ENCODE data around the gene LYPLA2.
"Not testable (repeated sequence)": the region's sequence is repeated elsewhere in the genome, so short reads cannot be mapped to it uniquely, and the experiment has no call there.

LYPLA2 gene

GRCh38 chr1:23801338-23801748 lies 10.4 kb downstream of the LYPLA2 start:
- no peak for DNase-seq

DNA sequence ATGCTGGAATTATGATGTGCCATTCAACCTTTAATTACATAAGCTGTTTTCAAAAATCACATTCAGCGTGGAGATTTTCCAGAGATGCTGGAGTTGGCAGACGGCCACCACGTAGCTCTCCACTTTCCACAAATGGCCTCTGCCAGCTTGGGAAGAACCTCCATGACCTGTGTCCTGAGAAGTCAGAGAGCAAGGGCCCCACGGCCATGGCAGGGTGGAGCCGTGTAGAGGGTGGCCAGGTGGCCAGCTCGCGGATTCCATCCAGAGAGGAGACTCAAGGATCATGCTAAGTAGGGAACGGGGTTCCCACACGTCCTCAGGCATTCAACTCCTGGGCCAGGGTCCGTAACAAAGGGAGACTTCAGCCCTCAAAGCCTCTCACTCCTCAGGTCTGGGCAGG lies 10.9 kb downstream of the LYPLA2 start:
- no peak for DNase-seq

DNA sequence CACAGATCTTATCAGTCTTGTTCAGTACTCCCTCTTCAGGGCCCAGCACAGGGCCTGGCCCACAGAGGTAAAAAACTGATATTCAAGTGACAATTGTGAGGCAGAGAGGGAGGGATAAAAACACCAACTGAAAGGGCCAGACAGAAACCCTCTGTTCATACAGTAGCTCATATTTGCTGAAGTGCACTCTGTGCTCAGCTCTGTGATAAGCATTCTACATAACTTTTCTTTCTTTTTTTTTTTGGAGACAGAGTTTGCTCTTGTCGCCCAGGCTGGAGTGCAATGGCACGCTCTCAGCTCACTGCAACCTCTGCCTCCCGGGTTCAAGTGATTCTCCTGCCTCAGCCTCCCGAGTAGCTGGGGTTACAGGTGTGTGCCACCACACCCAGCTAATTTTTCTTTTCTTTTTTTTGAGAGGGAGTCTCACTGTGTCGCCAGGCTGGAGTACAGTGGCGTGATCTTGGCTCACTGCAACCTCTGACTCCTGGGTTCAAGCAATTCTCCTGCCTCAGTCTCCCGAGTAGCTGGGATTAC lies 11.9 kb downstream of the LYPLA2 start:
- DNase-seq: not testable (repeated sequence)

DNA sequence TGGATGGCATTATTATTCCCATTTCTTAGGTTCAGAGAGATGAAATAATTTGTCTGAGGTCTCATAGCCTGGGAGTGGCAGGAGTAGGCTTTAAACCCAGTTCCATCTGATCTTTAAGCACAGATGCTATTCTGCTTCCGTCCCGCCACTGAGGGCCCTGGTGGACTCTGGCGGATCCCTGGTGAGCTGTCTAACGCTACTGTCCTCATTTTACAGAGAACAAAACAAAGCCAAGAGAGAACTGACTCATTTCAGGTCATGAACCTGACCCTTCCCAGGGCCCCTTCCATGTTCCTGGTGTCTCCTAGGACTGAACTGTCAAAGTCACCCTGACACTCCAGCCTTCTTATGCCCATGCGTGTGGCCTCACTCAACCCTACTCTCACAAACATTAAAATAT lies 12.7 kb downstream of the LYPLA2 start:
- no peak for DNase-seq

GRCh38 chr1:23804183-23804835 lies 13.4 kb downstream of the LYPLA2 start:
- DNase-seq: no peak

GRCh38 chr1:23805025-23805424 lies 14.1 kb downstream of the LYPLA2 start:
- no peak for DNase-seq

GRCh38 chr1:23806280-23806679 lies 15.3 kb downstream of the LYPLA2 start:
- no peak for DNase-seq

DNA sequence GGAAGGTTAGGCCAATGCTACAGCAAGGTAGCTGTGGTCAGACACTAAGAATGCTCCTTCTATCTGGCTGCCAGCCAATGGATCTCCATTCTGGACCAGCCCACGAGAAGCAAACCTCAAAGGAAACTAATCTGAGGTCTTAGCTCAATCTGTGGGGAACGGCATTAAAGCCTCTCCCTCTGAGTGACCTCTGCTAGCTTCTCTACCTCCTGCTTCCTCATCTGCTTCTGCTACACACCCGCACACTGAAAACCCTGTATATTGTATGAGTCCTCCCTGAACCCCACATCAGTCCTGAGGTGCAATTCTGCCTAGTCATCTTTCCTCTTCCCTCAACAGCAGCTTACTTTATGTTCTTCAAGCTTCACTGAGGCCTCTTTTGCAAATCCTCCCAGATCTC lies 16.5 kb downstream of the LYPLA2 start:
- DNase-seq: no peak

DNA sequence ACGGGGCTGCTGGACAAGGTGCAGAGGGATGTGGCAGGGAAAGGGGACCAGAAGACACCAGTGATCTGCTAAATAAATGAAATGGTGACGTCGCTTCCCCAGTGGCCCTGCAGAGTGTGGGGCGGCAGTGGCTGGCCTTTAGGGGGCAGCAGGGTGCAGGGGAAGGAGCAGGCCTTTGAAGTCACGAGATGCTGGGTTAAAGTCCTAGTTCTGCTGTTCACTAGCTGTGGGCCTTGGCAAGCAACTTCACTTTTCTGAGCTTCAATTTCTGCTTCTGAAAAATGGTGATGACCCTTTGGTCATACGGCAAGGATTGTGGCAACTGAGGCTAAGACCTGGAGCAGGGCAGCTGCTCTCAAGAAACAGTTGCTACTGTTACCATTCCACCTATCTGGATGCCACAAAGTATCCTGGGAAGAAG lies 18.8 kb downstream of the LYPLA2 start:
- DNase-seq: peak; percentile 19

DNA sequence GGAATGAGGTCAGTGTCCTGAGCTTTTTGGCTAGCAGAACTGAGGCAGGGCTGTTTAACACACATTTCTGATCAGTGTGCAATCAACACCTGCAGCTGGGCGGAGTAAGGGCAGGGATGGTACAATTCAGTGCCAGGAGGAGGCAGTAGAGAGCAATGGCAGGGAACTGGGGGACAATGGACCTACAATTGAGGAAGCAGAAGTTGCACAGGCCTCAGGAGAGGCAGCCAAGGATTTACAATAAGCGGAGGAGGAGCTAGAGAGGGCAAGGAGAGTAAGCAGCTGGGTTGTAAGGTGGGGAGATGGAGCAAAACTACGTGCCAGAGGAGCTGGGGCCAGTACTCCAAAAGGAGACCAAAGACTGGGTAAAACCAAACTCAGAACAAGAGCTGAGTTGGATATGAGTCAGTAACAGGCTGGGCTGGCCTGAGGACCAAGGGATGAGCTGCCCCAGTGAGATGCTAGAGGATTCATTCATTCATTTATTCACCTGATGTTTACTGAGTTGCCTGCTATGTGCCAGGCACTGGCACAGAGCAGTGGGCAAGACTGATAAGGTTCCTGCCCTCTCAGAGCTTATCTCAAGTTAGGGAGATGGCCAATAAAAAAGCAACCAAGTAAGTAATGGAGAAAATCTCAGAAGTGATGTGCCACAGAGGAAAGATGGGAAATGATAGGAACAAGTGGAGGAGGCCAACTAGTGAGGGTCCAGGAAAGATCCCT lies 20.0 kb downstream of the LYPLA2 start:
- no peak for DNase-seq

- DNase-seq: no peak
Observed at GRCh38 chr1:23814016-23814415, 23.1 kb downstream of the LYPLA2 start.

DNA sequence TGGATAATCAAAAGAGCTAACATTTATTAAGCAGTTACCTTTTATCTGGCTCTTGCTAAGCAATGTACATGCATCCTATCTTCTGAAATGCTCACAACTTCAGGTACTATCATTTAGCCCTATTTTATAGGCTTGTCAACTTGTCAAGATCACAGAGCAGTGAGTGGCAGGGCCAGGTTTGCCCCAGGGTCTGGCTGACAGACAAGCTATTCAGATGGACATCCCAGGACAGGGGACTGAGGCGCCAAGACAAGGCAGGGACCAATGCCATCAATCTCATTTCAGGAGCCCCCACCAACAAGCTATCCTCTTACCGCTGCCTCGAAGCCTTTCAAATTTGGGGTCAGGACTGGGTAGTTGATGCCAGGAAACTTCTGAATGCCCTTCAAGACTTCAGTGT lies 25.4 kb downstream of the LYPLA2 start:
- no peak for DNase-seq

GRCh38 chr1:23816906-23817305 lies 26.0 kb downstream of the LYPLA2 start:
- no peak for DNase-seq

DNA sequence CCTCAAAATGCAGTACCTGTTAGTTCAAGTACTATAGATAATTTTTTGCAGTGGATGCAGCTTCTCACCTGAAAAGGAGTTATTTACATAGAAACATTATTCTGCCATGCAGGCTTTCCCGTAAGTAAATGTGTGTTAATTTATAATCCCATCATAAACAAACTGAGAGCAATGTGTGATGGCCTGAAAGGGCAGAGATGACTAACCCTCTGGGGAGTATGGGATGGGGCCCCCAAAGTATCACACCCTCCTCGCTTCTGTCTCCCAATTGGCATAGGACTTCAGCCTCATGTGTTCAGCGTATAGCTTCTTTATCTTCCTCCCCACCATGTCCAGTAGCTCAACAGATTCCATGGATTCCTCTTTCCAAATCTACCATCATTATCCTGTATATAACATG lies 26.7 kb downstream of the LYPLA2 start:
- no peak for DNase-seq

DNA sequence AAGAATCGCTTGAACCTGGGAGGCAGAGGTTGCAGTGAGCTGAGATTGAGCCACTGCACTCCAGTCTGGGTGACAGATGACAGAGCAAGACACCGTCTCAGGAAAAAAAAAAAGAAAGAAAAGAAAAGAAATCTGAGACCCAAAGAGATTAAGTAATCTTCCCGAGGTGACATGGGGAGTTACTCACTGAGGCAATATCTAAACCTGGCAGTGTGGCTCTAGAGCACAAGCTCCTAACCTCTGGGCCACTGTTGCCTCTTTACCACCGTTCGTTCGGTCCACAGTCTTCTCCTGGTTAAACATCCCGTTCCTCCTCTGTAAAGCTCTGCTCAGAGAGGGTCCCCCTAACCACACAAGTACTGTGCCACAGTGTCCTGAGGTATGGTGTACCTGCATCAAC lies 32.8 kb downstream of the LYPLA2 start:
- DNase-seq: no peak

DNA sequence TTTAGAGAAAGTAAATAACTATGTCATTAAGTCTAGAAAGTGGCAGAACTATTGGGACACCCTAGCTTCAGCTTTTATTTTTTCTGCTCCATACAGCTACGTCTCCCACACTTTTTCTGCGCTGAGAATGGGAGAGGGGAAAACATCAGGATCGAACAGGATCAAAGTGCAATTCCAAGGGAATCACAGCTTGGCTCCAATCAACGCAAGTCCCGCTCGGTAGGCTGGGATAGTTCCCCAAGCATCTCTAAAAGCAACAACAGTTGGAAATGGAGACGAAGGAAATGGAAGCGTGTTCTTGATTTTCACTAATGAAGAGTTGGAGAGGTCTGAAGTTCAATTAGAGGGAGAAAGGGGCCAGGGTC lies 33.7 kb downstream of the LYPLA2 start:
- no peak for DNase-seq

GRCh38 chr1:23825076-23825761 lies 34.3 kb downstream of the LYPLA2 start, which contains the start of gene HMGCL:
Gene HMGCL, minus strand, starts transcription at chr1:23825429. Its CDS starts 14 bp downstream, at chr1:23825415.
- peak; percentile 82 for DNase-seq

DNA sequence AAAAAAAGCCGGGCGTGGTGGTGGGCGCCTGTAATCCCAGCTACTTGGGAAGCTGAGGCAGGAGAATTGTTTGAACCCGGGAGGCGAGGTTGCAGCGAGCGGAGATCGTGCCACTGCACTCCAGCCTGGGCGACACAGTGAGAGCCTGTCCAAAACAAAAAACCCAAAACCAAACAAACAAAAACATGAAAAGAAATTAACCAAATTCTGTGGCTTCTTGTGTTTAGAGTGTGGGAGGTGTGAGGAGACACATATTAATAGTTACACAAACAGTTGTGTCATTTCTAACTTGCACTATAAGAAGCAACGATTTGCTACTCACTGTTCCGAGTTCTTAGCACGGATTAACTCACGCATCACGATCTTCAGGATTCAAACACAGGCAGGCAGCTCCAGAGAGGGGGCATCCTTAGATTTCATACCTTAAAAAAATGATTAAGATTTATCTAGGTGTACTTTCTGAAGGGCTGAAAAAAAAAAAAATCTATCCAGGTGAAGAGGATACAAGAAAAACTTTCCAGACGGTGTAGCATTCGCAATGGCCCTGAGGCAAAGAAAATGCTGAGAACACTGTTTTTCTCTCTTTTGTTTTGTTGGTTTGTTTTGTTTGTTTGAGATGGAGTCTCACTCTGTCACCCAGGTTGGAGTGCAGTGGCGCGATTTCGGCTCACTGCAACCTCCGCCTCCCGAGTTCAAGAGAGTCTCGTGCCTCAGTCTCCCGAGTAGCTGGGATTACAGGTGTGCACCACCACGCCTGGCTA lies 35.0 kb downstream of the LYPLA2 start:
- no peak for DNase-seq

DNA sequence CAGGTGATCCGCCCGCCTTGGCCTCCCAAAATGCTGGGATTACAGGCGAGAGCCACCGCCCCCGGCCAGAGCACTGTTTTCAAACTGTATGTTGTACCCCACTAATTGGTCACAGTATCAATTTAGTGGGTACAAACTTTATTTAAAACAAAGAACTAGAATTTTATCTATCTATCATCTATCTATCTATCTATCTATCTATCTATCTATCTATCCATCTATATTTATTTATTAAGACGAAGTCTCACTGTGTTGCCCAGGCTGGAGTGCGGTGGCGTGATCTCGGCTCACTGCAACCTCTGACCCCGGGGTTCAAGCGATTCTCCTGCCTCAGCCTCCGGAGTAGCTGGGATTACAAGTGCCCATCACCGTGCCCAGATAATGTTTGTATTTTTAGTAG lies 35.6 kb downstream of the LYPLA2 start:
- DNase-seq: not testable (repeated sequence)

GRCh38 chr1:23827717-23828116 lies 36.8 kb downstream of the LYPLA2 start:
- DNase-seq: no peak

DNA sequence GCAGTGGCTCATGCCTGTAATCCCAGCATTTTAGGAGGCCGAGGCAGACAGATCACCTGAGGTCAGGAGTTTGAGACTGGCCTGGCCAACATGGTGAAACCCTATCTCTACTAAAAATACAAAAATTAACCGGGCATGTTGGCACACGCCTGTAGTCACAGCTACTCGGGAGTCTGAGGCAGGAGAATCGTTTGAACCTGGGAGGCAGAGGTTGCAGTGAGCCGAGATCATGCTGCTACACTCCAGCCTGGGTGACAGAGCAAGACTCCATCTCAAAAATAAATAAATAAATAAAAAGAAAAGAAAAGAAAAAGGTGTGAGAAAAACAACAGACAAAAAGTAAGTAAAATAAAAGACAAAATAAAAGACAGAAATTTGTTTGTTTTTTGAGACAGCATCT lies 43.2 kb downstream of the LYPLA2 start:
- not testable (repeated sequence) for DNase-seq

DNA sequence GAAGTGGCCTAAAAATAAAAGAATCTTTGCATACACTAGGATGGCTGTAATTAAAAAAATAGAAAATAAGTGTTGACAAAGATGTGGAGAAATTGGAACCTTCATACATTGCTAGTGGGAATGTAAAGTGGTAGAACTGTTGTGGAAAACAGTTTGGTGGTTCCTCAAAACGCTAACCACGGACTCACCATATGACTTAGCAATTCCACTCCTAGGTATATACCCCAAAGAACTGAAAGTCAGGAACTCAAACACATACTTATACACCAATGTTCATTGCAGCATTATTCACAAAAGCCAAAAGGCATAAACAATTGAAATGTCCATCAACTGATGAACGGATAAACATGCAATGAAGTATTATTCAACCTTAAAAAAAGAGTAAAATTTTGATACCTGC lies 45.1 kb downstream of the LYPLA2 start:
- no peak for DNase-seq

- no peak for DNase-seq
Observed at GRCh38 chr1:23837908-23838307, 47.0 kb downstream of the LYPLA2 start.
